ENCODE data around the gene ZC2HC1B.
"Not testable (repeated sequence)": the region's sequence is repeated elsewhere in the genome, so short reads cannot be mapped to it uniquely, and the experiment has no call there.

Gene ZC2HC1B

DNA sequence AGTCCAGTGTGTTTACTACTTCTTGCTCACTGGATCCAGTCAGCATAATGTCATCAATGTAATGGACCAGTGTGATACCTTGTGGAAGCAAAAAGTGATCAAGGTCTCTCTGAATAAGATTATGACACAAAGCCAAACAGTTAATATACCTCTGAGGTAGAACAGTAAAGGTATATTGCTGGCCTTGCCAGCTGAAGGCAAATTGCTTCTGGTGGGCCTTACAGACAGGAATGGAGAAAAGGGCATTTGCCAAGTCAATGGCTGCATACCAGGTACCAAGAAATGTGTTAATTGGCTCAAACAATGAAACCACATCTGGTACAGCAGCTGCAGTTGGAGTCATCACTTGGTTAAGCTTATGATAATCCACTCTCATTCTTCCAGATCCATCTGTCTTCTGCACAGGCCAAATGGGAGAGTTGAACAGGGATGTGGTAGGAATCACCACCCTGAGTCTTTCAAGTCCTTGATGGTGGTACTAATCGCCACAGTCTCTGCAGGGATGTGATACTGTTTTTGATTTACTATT lies 7.0 kb downstream of the ZC2HC1B start:
- DNase-seq, result not testable (repeated sequence)

- no peak for DNase-seq
Measured at GRCh38 chr6:143872201-143872600, 7.9 kb downstream of the ZC2HC1B start.

GRCh38 chr6:143873600-143873999 lies 9.3 kb downstream of the ZC2HC1B start:
- not testable (repeated sequence) for DNase-seq

DNA sequence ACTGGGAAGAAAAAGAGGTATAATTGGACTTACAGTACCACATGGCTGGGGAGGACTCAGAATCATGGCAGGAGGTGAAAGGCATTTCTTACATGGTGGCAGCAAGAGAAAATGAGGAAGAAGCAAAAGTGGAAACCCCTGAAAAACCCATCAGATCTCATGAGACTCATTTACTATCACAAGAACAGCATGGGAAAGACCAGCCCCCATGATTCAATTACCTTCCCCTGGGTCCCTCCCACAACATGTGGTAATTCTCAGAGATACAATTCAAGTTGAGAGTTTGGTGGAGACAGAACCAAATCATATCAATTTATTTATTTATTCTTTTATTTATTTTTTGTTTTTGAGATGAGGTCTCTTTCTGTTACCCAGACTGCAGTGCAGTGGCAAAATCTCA lies 10.2 kb downstream of the ZC2HC1B start:
- DNase-seq, result not testable (repeated sequence)

DNA sequence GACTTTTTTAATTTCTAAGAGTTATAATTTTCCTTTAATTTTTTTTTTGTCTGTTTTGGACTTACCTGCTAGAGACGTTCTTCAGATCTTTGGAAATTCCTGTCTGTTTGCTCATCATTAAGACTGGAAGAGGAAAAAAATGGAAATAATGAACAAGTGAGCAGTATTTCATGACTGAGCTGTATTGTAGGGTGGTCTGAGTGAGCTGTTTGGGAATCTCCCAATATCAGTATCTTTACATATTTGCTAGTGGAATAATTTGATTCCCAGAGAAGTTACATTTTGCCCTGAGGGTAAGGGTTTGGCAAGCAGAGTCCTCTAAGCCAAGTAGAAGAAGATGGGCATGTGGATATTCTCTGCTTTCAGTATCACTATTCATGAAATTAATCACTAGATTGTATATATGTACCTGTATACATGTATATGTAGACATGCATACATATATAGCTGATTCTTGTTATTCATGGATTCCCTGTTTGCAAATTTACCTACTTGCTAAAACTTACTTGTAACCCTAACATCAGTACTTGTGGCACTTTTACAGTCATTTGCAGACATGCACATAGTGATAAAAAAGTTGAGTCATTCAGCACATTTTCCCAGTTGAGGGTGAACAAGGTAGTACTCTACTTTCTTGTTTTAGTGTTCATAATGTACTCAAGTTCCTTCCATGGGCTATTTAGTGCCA lies 13.5 kb downstream of the ZC2HC1B start:
- DNase-seq, result no peak

- DNase-seq, result no peak
Measured at GRCh38 chr6:143878272-143878760, 14.0 kb downstream of the ZC2HC1B start.

DNA sequence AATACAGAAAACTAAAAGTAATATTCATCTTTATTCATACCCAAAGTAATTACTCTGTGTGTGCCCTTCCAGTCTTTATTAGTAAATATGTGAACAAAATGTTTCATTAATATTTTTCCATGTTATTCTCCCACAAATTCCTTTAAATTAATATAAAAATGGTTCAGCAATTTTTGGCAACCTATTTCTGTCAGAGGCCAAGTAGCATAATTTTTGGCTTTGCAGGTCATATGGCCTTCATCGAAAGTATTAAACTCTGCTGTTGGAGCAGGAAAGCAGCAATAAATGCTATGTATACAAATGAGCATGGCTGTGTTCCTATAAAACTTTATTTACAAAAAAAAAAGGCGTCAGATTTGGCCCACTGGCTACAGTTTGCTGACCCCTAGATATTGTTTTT lies 16.1 kb downstream of the ZC2HC1B start:
- DNase-seq, result no peak

GRCh38 chr6:143882401-143882930 lies 18.2 kb downstream of the ZC2HC1B start:
- DNase-seq, result no peak

- DNase-seq, result no peak
Measured at GRCh38 chr6:143884216-143884900, 20.1 kb downstream of the ZC2HC1B start.

GRCh38 chr6:143885116-143885515 lies 20.8 kb downstream of the ZC2HC1B start:
- DNase-seq, result no peak

DNA sequence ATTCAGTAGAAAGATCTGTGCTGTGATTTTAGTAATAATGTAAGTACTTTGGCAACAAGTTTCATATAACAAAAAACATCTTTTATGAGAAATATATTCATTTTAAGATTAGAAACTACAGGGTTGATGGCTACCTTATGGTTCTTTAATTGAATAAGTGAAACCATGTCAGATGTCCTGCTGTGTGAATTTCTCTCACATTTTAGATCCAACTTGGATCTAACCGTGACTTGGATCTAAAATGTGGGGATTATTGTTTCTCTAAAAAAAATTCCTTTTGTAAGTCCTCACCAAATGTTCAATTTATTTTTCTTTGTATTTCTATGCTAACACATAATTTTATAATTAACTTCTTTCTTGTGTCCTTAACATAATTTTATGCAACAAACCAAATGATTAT lies 30.4 kb downstream of the ZC2HC1B start:
- no peak for DNase-seq

GRCh38 chr6:143896126-143896860 lies 32.0 kb downstream of the ZC2HC1B start:
- DNase-seq, result no peak

DNA sequence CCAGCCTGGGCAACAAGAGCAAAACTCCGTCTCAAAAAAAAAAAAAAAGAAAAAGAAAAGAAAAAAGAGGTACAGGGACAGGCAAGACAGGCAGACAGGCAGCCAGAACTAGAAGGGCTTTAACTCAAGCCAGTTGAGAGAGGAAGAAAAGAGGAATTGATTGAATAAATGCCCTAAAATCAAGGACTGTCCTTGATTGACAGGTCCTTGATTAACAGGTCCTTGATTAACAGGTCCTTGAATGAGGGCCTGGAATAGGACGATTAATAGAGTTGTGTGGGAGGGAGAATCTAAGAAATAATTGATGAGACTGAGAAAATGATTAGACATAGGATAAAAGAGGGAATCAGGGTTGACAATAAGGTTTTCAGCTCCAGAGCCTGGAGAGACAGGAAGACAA lies 36.1 kb downstream of the ZC2HC1B start:
- DNase-seq, result no peak

- no peak for DNase-seq
Measured at GRCh38 chr6:143901885-143902750, 37.8 kb downstream of the ZC2HC1B start.

- no peak for DNase-seq
Measured at GRCh38 chr6:143902827-143903226, 38.6 kb downstream of the ZC2HC1B start.

DNA sequence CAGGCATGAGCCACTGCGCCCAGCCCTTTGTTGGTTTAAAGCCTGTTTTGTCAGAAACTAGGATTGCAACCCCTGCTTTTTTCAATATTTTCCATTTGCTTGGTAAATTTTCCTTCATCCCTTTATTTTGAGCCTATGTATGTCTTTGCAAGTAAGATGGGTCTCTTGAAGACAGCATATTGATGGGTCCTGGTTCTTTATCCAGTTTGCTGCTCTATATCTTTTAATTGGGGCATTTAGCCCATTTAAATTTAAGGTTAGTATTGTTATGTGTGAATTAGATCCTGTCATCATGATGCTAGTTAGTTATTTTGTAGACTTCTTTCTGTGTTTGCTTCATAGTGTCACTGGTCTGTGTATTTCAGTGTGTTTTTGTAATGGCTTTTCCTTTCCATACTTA lies 46.8 kb downstream of the ZC2HC1B start:
- no peak for DNase-seq

DNA sequence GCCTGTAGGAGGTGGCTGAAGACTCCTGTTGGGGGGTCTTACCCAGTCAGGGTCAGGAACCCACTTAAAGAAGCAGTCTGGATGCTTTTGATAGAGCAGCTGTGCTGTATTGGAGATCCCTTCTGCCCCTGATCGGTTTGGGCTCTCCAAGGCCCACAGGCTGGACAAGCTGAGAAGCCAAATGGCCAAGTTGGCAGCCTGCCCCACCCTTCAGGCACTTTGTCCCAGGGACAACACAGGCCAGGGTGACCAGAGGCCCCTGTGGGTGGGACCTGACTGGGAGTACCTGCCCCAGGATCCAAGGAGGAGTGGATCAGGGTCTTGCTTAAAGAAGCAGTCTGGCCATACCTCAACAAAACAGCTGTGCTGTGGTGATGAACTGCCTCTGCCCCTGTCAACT lies 48.4 kb downstream of the ZC2HC1B start:
- no peak for DNase-seq

GRCh38 chr6:143917026-143917425 lies 52.8 kb downstream of the ZC2HC1B start:
- DNase-seq, result not testable (repeated sequence)

DNA sequence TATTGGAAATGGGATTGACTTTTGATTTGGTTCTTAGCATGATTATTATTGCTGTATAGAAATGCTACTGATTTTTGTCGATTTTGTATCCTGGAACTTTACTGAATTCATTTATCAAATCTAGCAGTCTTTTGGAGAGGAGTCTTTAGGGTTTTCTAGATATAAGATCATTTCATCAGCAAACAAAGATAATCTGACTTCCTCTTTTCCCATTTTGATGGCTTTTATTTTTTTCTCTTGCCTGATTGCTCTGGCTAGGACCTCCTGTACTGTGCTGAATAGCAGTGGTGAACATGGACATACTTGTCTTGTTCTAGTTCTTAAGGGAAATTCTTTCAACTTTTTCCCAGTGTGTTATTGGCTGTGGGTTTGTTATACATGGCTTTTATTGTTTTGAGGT lies 64.6 kb downstream of the ZC2HC1B start:
- DNase-seq, result no peak

DNA sequence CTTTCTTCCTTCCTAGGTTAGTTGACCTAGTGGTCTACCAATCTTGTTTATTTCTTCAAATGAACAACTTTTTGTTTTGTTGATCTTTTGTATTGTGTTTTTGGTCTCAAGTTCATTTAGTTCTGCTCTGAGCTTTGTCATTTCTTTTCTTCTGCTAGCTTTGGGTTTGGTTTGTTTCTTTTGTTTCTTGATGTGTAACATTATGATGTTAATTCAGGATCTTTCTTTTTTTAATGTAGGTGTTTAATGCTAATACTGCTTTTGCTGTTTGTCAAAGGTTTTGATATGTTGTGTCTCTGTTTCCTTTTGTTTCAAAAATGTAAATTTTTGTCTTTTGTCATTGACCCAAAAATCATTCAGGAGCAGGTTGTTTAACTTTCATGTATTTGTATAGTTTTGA lies 65.7 kb downstream of the ZC2HC1B start:
- DNase-seq, result no peak

GRCh38 chr6:143934331-143934730 lies 70.1 kb downstream of the ZC2HC1B start:
- DNase-seq, result no peak

- DNase-seq, result no peak
Measured at GRCh38 chr6:143934867-143935266, 70.6 kb downstream of the ZC2HC1B start.

Data from NCI-H187 treated with DMSO at 0.1 percent for 48 hours (cell line).